K562 (cell line): ENCODE data around the gene ABI3BP. TPM values are rescaled to one million over a fixed set of nuclear protein-coding genes. Genes with fewer than 3 reads are reported as not detected.

Experiments
- ATF1 ChIP-seq, 2 experiments: fragments of 450-650 bp in 1 of 2; IDR thresholded peaks; 2 replicates each; pipeline ENCODE4 v1.6.1; 2016; ENCODE audit warnings: missing compliant biosample characterization in 1 of 2, missing genetic modification characterization in 1 of 2
- BMI1 ChIP-seq: fragments of 150-350 bp; IDR thresholded peaks from 2 replicates; pipeline ENCODE4 v1.6.1; 2014; ENCODE audit warnings: low read length
- CREB3L1 ChIP-seq: fragments of 450-650 bp; IDR thresholded peaks from 2 replicates; pipeline ENCODE4 v1.6.1; 2014; ENCODE audit warnings: low read depth, mild to moderate bottlenecking, moderate library complexity, borderline replicate concordance
- CREM ChIP-seq: IDR thresholded peaks from 2 replicates; pipeline ENCODE4 v1.6.1; 2014; ENCODE audit warnings: antibody characterized with exemption, low read depth
- DIDO1 ChIP-seq: fragments of 450-650 bp; IDR thresholded peaks from 2 replicates; pipeline ENCODE4 v1.6.1; 2016; ENCODE audit warnings: low read depth, missing biosample characterization, missing genetic modification characterization
- ESRRA ChIP-seq: fragments of 450-650 bp; IDR thresholded peaks from 2 replicates; pipeline ENCODE4 v1.6.1; 2014; ENCODE audit warnings: low read depth, mild to moderate bottlenecking, moderate library complexity, borderline replicate concordance
- MED1 ChIP-seq: sonication (generic); formaldehyde crosslinking; IDR thresholded peaks from 2 replicates; pipeline ENCODE4 v1.8.1; 2023; ENCODE audit warnings: missing genetic modification reagents, borderline replicate concordance
- NCOR1 ChIP-seq: fragments of 450-650 bp; IDR thresholded peaks from 2 replicates; pipeline ENCODE4 v1.6.1; 2016; ENCODE audit warnings: mild to moderate bottlenecking, moderate library complexity
- PCBP1 ChIP-seq: fragments of 200-400 bp; formaldehyde crosslinking; IDR thresholded peaks from 2 replicates; pipeline ENCODE4 v1.6.1; 2018; ENCODE audit warnings: mild to moderate bottlenecking, low read depth, low read length; ENCODE audit not compliant: poor library complexity, severe bottlenecking
- POLR2A ChIP-seq: fragments of 450-650 bp; conservative IDR thresholded peaks from 2 replicates; pipeline ENCODE4 v1.6.1; 2016
- SP1 ChIP-seq: sonication (generic); formaldehyde crosslinking; IDR thresholded peaks from 2 replicates; pipeline ENCODE4 v1.8.1; 2022; ENCODE audit warnings: mild to moderate bottlenecking, missing genetic modification reagents
- SRF ChIP-seq, 2 experiments: fragments of 250-450, 450-650 bp in 1 of 2; sonication (Bioruptor Pico) in 1 of 2; sonication (generic) in 1 of 2; formaldehyde crosslinking; IDR thresholded peaks; 2 replicates each; pipeline versions ENCODE4 v1.5.0 to v1.5.1; 2020 to 2022; ENCODE audit warnings: mild to moderate bottlenecking in 1 of 2, missing genetic modification reagents in 1 of 2
- TBP ChIP-seq: optimal IDR thresholded peaks from 2 replicates; pipeline ENCODE3; 2011; ENCODE audit warnings: low read depth, low read length, improper control_type of control experiment
- TEAD4 ChIP-seq, 2 experiments: sonication (generic) in 1 of 2; formaldehyde crosslinking in 1 of 2; IDR thresholded peaks; 2 replicates each; pipeline versions ENCODE4 v1.6.1 to v1.8.0; 2012 to 2022; ENCODE audit warnings: borderline replicate concordance in 1 of 2, inconsistent platforms in 1 of 2, low read length in 1 of 2, mild to moderate bottlenecking in 1 of 2, missing genetic modification reagents in 1 of 2
- ZBTB33 ChIP-seq: sonication (generic); formaldehyde crosslinking; IDR thresholded peaks from 2 replicates; pipeline ENCODE4 v1.8.1; 2023; ENCODE audit warnings: mild to moderate bottlenecking, missing genetic modification reagents
- ZNF140 ChIP-seq: fragments of 250-450 bp; sonication (Bioruptor Pico); IDR thresholded peaks from 2 replicates; pipeline ENCODE4 v1.8.0; 2021; ENCODE audit warnings: moderate library complexity, mild to moderate bottlenecking, inconsistent platforms
- ZNF197 ChIP-seq: fragments of 200-800 bp; sonication (Bioruptor generic); IDR thresholded peaks from 2 replicates; pipeline ENCODE4 v1.6.1; 2016; ENCODE audit warnings: low read depth, missing genetic modification characterization, missing compliant biosample characterization
- ZNF41 ChIP-seq: fragments of 250-450 bp; sonication (Bioruptor Pico); conservative IDR thresholded peaks from 2 replicates; pipeline ENCODE4 v1.4.0; 2020; ENCODE audit warnings: mild to moderate bottlenecking
- ZNF589 ChIP-seq: fragments of 200-800 bp; sonication (Bioruptor generic); IDR thresholded peaks from 2 replicates; pipeline ENCODE4 v1.6.1; 2016; ENCODE audit warnings: low read depth, missing genetic modification characterization, missing compliant biosample characterization
- polyA plus RNA-seq, 8 experiments: library from polyadenylated mRNA; depleted of rRNA in 4 of 8; stranded (reverse) in 5 of 8; unstranded in 3 of 8; fragments of >200 nt; fragmentation: Nextera tagmentation in 2 of 8; fragmentation: Illumina TruSeq in 1 of 8; extraction: Ambion mirVana in 2 of 8; extraction: Trizol in 1 of 8; gene quantifications; 2 replicates each; pipeline versions ENCODE4 v1.2.1 to v1.2.3, GENCODE V29; 2011 to 2014; ENCODE audit warnings: inconsistent platforms in 1 of 8, missing spikeins in 1 of 8
- total RNA-seq, 7 experiments: library from RNA; depleted of rRNA in 6 of 7; stranded (reverse); fragments of >200 nt in 6 of 7; fragmentation: Illumina TruSeq in 2 of 7; extraction: Trizol in 2 of 7; gene quantifications; 2 replicates each; pipeline versions ENCODE4 v1.2.1 to v1.2.3, GENCODE V29; 2011 to 2021; ENCODE audit warnings: low replicate concordance in 1 of 7
- TF ChIP-seq, protein P1 (sequence below): fragments of 450-650 bp; IDR thresholded peaks from 2 replicates; pipeline ENCODE4 v1.6.1; 2016; ENCODE audit warnings: antibody characterized with exemption
- TF ChIP-seq, protein P2 (sequence below), 2 experiments: fragments of 450-650 bp; conservative IDR thresholded peaks; 2 replicates each; pipeline ENCODE4 v1.6.1; 2017; ENCODE audit warnings: mild to moderate bottlenecking in 2 of 2, moderate library complexity in 2 of 2

The ABI3BP gene
- total and polyA plus RNA-seq, 9 of the 15 experiments (the other 6 are each of a cell fraction or from before 2014, with no cell fraction given), result 0.01 to 0.24 (median 0.06) TPM; not detected in 5

- TF ChIP-seq, protein P1, sequence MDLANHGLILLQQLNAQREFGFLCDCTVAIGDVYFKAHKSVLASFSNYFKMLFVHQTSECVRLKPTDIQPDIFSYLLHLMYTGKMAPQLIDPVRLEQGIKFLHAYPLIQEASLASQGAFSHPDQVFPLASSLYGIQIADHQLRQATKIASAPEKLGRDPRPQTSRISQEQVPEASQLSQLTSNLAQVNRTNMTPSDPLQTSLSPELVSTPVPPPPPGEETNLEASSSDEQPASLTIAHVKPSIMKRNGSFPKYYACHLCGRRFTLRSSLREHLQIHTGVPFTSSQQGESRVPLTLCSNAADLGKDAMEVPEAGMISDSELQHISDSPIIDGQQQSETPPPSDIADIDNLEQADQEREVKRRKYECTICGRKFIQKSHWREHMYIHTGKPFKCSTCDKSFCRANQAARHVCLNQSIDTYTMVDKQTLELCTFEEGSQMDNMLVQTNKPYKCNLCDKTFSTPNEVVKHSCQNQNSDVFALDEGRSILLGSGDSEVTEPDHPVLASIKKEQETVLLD, result peak; percentile 96
- TF ChIP-seq, protein P2, sequence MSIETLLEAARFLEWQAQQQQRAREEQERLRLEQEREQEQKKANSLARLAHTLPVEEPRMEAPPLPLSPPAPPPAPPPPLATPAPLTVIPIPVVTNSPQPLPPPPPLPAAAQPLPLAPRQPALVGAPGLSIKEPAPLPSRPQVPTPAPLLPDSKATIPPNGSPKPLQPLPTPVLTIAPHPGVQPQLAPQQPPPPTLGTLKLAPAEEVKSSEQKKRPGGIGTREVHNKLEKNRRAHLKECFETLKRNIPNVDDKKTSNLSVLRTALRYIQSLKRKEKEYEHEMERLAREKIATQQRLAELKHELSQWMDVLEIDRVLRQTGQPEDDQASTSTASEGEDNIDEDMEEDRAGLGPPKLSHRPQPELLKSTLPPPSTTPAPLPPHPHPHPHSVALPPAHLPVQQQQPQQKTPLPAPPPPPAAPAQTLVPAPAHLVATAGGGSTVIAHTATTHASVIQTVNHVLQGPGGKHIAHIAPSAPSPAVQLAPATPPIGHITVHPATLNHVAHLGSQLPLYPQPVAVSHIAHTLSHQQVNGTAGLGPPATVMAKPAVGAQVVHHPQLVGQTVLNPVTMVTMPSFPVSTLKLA (conservative IDR thresholded peaks at IDR 0.05), result peak; percentile 48 to 66; a peak in 3 of 4 replicates
- TF ChIP-seq BMI1 (no peak), MED1 (no peak), ESRRA (peak; percentile 34; the same call in 1 of the 2 replicates), TBP (peak; percentile 70), CREB3L1 (peak; percentile 98), SP1 (CRISPR knock-in tag) (peak; percentile 49; the same call in 1 of the 2 replicates), PCBP1 (no peak), ZNF41 (CRISPR knock-in tag) (no peak), ZNF140 (CRISPR knock-in tag) (no peak), SRF (CRISPR knock-in tag; IDR thresholded peaks at IDR 0.05) (peak in 1 of 2 experiments; percentile 64; a peak in 1 of 4 replicates), ZNF589 (CRISPR knock-in tag) (no peak), CREM (peak; percentile 73), NCOR1 (no peak), ATF1 (CRISPR knock-in tag; IDR thresholded peaks at IDR 0.05) (no peak), ATF1 (tag; IDR thresholded peaks at IDR 0.05) (peak; percentile 88), TEAD4 (IDR thresholded peaks at IDR 0.05; ENCODE audit: low read length) (peak; percentile 6; the same call in 1 of the 2 replicates), TEAD4 (CRISPR knock-in tag; IDR thresholded peaks at IDR 0.05; ENCODE audit: borderline replicate concordance) (no peak), ZNF197 (CRISPR knock-in tag) (0 out of 2 replicates have a peak, but pooled peaks have one; percentile 49), DIDO1 (no peak), ZBTB33 (CRISPR knock-in tag) (no peak), POLR2A (peak; percentile 76)
These were observed 284.0 kb downstream of the ABI3BP start, which contains the start of gene TFG (continued) for GRCh38 chr3:100708989-100709841.
